NCI-H82 (cell line): ENCODE results near the gene NOS1.
"Not testable (repeated sequence)": the region's sequence is repeated elsewhere in the genome, so short reads cannot be mapped to it uniquely, and the experiment has no call there.

ENCODE experiments used
- DNase-seq: peaks from one replicate; lab custom pipeline; 2025; lab: John Stamatoyannopoulos, UW

Gene NOS1

GRCh38 chr12:117208811-117209455 is 152.5 kb downstream of the NOS1 start:
- no peak for DNase-seq

- no peak for DNase-seq
These were observed 153.2 kb downstream of the NOS1 start for GRCh38 chr12:117208206-117208605.

- no peak for DNase-seq
These were observed 153.8 kb downstream of the NOS1 start for GRCh38 chr12:117207675-117208074.

GRCh38 chr12:117202556-117202955 is 158.9 kb downstream of the NOS1 start:
- DNase-seq, result peak; percentile 42

GRCh38 chr12:117202033-117202432 is 159.4 kb downstream of the NOS1 start:
- no peak for DNase-seq

GRCh38 chr12:117199956-117200744 is 161.3 kb downstream of the NOS1 start:
- DNase-seq, result not testable (repeated sequence)

GRCh38 chr12:117196334-117196733 is 165.1 kb downstream of the NOS1 start:
- DNase-seq, result not testable (repeated sequence)

- DNase-seq, result not testable (repeated sequence)
These were observed 166.4 kb downstream of the NOS1 start for GRCh38 chr12:117195027-117195426.

GRCh38 chr12:117193903-117194302 is 167.5 kb downstream of the NOS1 start:
- DNase-seq, result no peak

- DNase-seq, result not testable (repeated sequence)
These were observed 168.8 kb downstream of the NOS1 start for GRCh38 chr12:117192581-117192980.

GRCh38 chr12:117192057-117192456 is 169.4 kb downstream of the NOS1 start:
- DNase-seq, result peak; percentile 24

- peak; percentile 92 for DNase-seq
These were observed 171.1 kb downstream of the NOS1 start, which contains the start of gene FBXO21 for GRCh38 chr12:117190210-117190781. Gene FBXO21 (minus strand): TSS chr12:117190470. CDS start chr12:117190456, 14 bp downstream.

- DNase-seq, result peak; percentile 43
These were observed 171.7 kb downstream of the NOS1 start for GRCh38 chr12:117189725-117190209.

GRCh38 chr12:117188961-117189724 is 172.3 kb downstream of the NOS1 start:
- DNase-seq, result peak; percentile 40

- no peak for DNase-seq
These were observed 173.2 kb downstream of the NOS1 start for GRCh38 chr12:117188121-117188665.

- DNase-seq, result no peak
These were observed 174.0 kb downstream of the NOS1 start for GRCh38 chr12:117187421-117187820.

GRCh38 chr12:117182866-117183265 is 178.6 kb downstream of the NOS1 start:
- DNase-seq, result no peak

- not testable (repeated sequence) for DNase-seq
These were observed 180.0 kb downstream of the NOS1 start for GRCh38 chr12:117181468-117181843.

GRCh38 chr12:117180758-117181467 is 180.5 kb downstream of the NOS1 start:
- no peak for DNase-seq

GRCh38 chr12:117178745-117179144 is 182.7 kb downstream of the NOS1 start:
- DNase-seq, result no peak

GRCh38 chr12:117178301-117178700 is 183.1 kb downstream of the NOS1 start:
- DNase-seq, result no peak
